Subcutaneous preadipocyte (primary cell): ENCODE measurements around the gene NTS. TPM values are rescaled to one million over a fixed set of nuclear protein-coding genes. Genes with fewer than 3 reads are reported as not detected.

ENCODE experiments used
- total RNA-seq: library from RNA; depleted of rRNA; stranded (reverse); fragments of >200 nt; gene quantifications from 2 replicates; pipeline ENCODE4 v1.2.3, GENCODE V29; 2012

Gene NTS
- not detected in 2 replicates for total RNA-seq

GRCh38 chr12:85874031-85874461 is at the start of gene NTS:
Gene NTS, plus strand, starts transcription at chr12:85874295. Its CDS starts 109 bp downstream, at chr12:85874404.

GRCh38 chr12:85836197-85837090 is 37.7 kb upstream of the NTS start, which contains the start of gene RASSF9:
Gene RASSF9, minus strand, starts transcription at chr12:85836409. Its CDS starts 208 bp downstream, at chr12:85836201.

Other genes starting within 250 kb of the NTS start
- under 0.01 and 0.20 TPM in 2 replicates for gene RASSF9, start 37.9 kb upstream of the NTS start, total RNA-seq